A549 treated with Mapracorat at 1 μM for 4 hours (cell line): ENCODE data around the gene SYT12. TPM values are rescaled to one million over a fixed set of nuclear protein-coding genes. Genes with fewer than 3 reads are reported as not detected.

ENCODE experiments used
- total RNA-seq: library from RNA; stranded (reverse); fragments of 200-300 nt; extraction: Qiagen RNA extraction; gene quantifications from 5 replicates; pipeline ENCODE4 v1.2.3, GENCODE V29; 2022

Gene SYT12, protein sequence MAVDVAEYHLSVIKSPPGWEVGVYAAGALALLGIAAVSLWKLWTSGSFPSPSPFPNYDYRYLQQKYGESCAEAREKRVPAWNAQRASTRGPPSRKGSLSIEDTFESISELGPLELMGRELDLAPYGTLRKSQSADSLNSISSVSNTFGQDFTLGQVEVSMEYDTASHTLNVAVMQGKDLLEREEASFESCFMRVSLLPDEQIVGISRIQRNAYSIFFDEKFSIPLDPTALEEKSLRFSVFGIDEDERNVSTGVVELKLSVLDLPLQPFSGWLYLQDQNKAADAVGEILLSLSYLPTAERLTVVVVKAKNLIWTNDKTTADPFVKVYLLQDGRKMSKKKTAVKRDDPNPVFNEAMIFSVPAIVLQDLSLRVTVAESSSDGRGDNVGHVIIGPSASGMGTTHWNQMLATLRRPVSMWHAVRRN
- 12.6 to 22.3 TPM (median 19.9 TPM) in 5 replicates for total RNA-seq

GRCh38 chr11:67022961-67023956 is at the start of gene SYT12:
SYT12 (plus strand) TSS chr11:67023134; CDS start chr11:67030145, 7,011 bp downstream.

GRCh38 chr11:66974724-66975404 is 48.1 kb upstream of the SYT12 start, which contains the start of gene C11orf86:
C11orf86 (plus strand) TSS chr11:66975304; CDS start chr11:66975363, 59 bp downstream.

GRCh38 chr11:67056267-67057204 is 33.6 kb downstream of the SYT12 start, which contains the start of gene RHOD:
RHOD (plus strand) TSS chr11:67056847; CDS start chr11:67056903, 56 bp downstream.

Other genes starting within 250 kb of the SYT12 start
- gene RCE1, start 179.7 kb upstream of the SYT12 start, total RNA-seq = 40.2 to 55.7 TPM (median 52.3 TPM) in 5 replicates
- 68.1 to 127 TPM (median 112 TPM) in 5 replicates for gene LRFN4, start 166.1 kb upstream of the SYT12 start, total RNA-seq
- 31.0 to 40.8 TPM (median 38.5 TPM) in 5 replicates for gene PC, start 64.8 kb upstream of the SYT12 start, total RNA-seq
- gene C11orf86, start 47.8 kb upstream of the SYT12 start, total RNA-seq = 44.1 to 80.8 TPM (median 70.7 TPM) in 5 replicates
- gene RHOD, start 33.7 kb downstream of the SYT12 start, total RNA-seq = 32.6 to 53.3 TPM (median 47.9 TPM) in 5 replicates
- 40.0 to 47.1 TPM (median 45.1 TPM) in 5 replicates for gene KDM2A, start 96.1 kb downstream of the SYT12 start, total RNA-seq
- 24.3 to 39.8 TPM (median 37.3 TPM) in 5 replicates for gene GRK2, start 243.3 kb downstream of the SYT12 start, total RNA-seq